Activated naive CD4-positive, alpha-beta T cell treated with Interleukin-2 at 50 U/mL for 16 hours (primary cell): ENCODE data around the gene MFF.

ENCODE experiments used
- DNase-seq: peaks from one replicate; pipeline ENCODE4 v3.0.0-alpha.2; 2020

MFF gene, protein sequence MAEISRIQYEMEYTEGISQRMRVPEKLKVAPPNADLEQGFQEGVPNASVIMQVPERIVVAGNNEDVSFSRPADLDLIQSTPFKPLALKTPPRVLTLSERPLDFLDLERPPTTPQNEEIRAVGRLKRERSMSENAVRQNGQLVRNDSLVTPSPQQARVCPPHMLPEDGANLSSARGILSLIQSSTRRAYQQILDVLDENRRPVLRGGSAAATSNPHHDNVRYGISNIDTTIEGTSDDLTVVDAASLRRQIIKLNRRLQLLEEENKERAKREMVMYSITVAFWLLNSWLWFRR

GRCh38 chr2:227324995-227325838 lies at the start of gene MFF:
MFF (plus strand) TSS chr2:227325251; CDS start chr2:227330666, 5,415 bp downstream.
- peak; percentile 96 for DNase-seq

- no peak for DNase-seq
Measured at GRCh38 chr2:227280895-227281294, 44.2 kb upstream of the MFF start.

DNA sequence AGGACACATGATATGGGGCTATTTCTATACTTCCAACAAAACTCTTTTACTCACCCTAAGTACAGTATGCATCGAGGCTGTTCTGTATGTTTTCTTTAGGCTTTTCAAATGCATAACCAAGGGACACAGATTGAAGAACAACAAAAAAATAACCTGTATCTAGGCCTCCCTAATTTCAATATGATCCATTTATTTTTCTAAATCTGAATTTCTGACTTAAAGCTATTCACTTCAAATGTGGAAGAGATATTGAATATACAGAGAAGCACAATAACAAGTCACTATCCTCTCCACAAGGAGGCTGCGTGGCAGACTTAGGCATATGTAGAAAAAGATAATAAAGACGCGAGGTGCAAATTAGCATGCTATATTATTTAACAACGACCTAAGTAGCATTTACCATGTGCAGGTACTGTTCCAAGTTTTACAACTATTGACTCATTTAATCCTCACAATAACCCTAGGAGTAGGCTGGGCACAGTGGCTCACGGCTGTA lies 39.3 kb upstream of the MFF start:
- no peak for DNase-seq

GRCh38 chr2:227287771-227288170 lies 37.3 kb upstream of the MFF start:
- no peak for DNase-seq

- no peak for DNase-seq
Measured at GRCh38 chr2:227292314-227292713, 32.7 kb upstream of the MFF start.

DNA sequence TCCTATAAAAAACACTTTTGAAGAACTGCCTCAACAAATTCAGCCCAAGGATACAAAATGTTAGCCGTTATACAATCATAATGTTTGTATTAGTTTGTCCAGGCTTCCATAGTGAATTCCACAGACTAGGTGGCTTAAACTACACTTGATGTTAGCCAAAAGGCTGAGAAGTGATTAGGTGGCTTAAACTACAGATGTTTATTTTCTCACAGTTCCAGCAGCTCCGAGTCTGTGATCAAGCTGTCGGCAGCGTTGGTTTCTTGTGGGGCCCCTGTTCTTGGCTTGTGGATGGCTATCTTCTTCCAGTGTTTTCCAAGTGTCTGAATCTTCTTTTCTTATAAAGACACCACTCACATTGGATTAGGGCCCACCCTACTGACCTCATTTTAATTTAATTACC lies 31.5 kb upstream of the MFF start:
- DNase-seq, result no peak

DNA sequence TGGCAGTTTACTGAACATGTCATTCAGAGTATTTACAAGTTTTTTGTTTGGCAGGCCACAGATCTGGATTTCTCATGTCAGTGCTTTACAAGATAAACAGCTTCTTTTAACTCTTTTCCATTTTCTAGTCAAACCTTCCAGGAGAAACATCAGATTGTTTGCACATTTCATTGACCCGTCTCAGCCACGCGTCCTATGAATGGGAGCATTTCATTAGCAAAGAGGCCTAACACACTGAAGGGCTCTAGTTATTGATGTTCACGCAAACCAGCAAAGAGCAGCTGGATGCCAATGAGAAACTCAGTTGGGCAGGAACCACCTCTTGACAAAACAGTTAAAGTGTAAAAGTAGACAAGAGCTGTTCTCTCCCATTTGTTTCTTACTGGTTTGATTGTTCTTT lies 29.2 kb upstream of the MFF start:
- no peak for DNase-seq

DNA sequence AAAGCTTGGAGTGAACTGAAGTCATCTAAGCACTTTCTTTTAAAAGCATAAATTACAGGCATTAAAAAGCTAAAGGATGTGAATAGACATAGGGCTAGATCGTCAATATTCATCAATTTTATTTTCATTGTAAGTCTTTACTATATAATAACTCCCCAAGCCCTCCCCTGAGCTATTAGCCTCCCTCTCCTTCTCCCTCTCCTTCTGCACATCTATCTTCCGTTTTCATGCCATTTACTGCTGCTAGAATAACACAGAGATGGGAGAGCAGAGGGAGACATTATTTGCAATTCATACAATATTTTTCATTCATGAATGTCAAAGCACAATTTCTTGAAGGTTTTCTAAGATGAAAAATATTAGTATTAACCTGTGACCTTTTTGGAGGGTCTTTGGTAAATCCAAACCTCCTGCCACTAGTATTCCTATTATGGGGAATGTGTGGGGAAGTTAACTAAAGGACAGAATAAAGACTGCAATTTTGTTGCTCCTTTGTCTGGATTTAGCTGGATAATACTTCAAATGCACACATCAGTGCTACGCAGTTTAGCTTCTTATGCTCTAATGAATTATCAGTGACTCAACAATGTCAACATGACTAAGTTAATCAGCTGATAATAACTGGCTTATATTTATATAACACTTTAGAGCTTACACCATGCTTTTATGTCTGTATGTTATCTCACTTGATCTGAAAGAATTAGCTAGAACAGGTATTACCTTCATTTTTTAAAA lies 28.2 kb upstream of the MFF start:
- DNase-seq, result no peak

DNA sequence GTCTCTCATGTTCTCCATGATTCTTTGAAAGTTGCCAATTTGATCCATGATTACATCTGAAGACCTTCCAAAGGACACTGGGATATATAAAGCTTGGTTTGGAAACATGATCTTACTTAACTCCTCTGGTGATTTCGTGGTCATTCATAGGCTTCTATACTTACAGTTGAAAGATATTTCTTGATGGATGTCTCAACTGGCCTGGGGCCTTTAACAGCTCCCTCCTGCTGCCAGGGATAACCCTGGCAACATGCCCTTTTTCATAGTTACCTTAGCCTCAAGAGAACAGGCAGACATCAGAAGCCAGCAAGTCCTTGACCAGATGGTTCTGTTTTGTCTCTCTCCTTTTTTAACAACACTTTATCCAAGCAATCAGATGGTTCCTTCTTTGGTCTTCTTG lies 23.5 kb upstream of the MFF start:
- DNase-seq, result no peak

GRCh38 chr2:227308784-227309183 lies 16.3 kb upstream of the MFF start:
- no peak for DNase-seq

DNA sequence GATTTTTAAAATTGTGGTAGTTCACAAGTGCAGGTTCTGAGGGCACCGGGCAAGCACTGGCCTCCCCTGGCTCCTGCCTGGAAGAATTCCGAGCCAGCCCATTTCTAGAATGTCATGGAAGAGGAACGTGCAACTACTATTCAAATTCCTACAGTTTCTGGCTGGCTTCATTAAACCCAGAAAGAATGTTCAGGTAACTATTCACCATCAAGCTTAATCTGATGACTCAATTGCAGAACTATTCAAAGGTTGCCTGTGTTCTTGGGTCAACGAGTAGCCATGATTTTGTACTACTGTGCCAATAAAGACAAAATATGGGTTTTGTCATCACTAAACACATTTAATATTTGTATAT lies 14.3 kb upstream of the MFF start:
- no peak for DNase-seq

DNA sequence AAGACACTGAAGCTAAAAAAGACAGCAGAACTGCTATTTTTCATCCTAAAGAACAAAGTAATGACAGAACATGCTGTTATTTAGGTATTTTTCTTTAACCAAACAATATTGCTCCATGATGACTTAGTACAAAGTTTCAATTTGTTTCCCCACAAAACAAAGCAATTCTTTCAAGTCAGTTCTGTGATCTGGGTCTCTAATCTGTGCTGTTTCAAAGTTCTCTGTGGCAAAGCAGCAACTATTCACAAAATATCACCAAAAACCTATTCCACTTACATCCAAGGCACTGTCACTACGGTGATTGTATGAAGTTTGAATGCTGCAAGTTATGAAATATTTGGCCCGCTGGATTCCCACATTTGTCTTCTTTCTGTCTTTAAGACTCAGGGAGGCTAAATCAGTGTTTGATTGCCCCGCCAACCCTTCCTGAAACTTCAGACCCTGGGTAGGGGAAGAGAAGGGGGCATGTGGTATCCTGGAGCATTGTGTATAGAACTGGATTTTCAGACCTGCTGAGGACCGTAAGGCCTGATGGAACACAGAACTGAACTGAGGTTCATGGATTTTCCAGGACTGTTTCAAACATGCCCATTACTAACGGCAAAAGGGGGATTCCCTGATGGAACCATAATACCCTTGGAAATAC lies 13.1 kb upstream of the MFF start:
- no peak for DNase-seq

- no peak for DNase-seq
Measured at GRCh38 chr2:227312579-227312978, 12.5 kb upstream of the MFF start.

- DNase-seq, result no peak
Measured at GRCh38 chr2:227313310-227313709, 11.7 kb upstream of the MFF start.

GRCh38 chr2:227317834-227318233 lies 7.2 kb upstream of the MFF start:
- no peak for DNase-seq

DNA sequence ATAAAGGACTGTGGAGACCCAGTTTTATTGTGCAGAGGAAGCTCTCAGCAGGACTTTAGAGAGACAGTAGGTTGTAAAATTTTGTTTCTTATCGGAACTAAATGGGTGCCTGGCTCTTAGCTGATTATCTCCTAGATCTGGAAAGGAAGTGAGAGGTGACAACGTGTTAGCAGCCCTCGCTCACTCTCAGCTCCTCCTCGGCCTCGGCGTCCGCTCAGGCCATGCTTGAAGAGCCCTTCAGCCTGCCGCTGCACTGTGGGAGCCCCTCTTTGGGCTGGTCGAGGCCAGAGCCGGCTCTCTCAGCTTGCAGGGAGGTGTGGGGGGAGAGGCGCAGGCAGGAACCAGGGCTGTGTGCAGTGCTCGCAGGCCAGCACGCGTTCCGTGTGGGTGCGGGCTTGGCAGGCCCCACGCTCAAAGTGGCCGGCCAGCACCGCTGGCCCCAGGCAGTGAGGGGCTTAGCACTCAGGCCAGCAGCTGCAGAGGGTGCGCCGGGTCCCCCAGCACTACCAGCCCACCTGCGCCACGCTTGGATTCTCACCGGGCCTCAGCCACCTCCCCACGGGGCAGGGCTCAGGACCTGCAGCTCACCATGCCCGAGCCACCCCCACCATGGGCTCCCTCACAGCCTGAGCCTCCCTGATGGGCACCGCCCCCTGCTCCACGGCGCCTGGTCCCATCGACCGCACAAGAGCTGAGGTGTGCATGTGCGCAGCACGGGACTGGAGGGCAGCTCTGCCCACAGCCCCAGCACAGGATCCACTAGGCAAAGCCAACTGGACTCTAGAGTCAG lies 4.6 kb upstream of the MFF start:
- DNase-seq, result no peak

- DNase-seq, result no peak
Measured at GRCh38 chr2:227322530-227323205, 2.4 kb upstream of the MFF start.

- no peak for DNase-seq
Measured at GRCh38 chr2:227323818-227324217, 1.2 kb upstream of the MFF start.

- DNase-seq, result no peak
Measured at GRCh38 chr2:227324642-227324994, 433 bp upstream of the MFF start.

DNA sequence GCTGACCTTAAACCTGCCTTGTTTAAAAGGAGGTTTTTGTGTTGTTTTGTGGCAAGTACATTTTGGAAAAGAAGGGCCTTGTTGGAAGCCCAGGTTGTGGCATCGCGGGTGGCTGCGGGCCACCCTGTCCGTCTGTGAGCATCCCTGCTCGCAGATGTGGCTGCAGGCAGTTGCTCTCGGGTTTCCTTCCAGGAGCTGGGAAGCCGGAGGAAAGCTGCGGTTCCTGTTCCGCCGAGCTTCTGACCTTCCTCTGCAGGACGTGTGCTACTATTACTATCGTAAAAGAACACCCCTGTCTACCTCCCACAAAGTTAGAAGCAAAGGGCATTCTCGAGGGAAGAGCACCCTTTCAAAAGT lies 766 bp downstream of the MFF start:
- no peak for DNase-seq

- DNase-seq, result no peak
Measured at GRCh38 chr2:227326783-227327182, 1.7 kb downstream of the MFF start.

- DNase-seq, result no peak
Measured at GRCh38 chr2:227335713-227336112, 10.7 kb downstream of the MFF start.
